Mesendoderm (in vitro differentiated cells): ENCODE data around the gene ATF6. TPM values are rescaled to one million over a fixed set of nuclear protein-coding genes. Genes with fewer than 3 reads are reported as not detected.
A peak's percentile ranks its signal among the peaks of the same experiment; 100 is the strongest.

ENCODE experiments used
- DNase-seq: peaks from one replicate; pipeline ENCODE4 v3.0.0; 2013
- H2AK5ac ChIP-seq: 2 replicates; pipeline ENCODE4 v1.6.1; 2013; ENCODE audit warnings: low read length, inconsistent platforms
- H2BK120ac ChIP-seq: 2 replicates; pipeline ENCODE4 v1.6.1; 2013; ENCODE audit warnings: low read depth, mild to moderate bottlenecking, low read length, moderate library complexity, mixed read lengths
- H2BK15ac ChIP-seq: replicated peaks from 2 replicates; pipeline ENCODE4 v1.6.1; 2013; ENCODE audit warnings: low read depth, mild to moderate bottlenecking, moderate library complexity
- H2BK5ac ChIP-seq: 2 replicates; pipeline ENCODE4 v1.6.1; 2013; ENCODE audit warnings: low read length, inconsistent platforms
- H3K18ac ChIP-seq: 2 replicates; pipeline ENCODE4 v1.6.1; 2013; ENCODE audit warnings: mild to moderate bottlenecking, low read length, mixed read lengths
- H3K23ac ChIP-seq: one replicate; pipeline ENCODE4 v1.6.1; 2013; ENCODE audit warnings: low read length
- H3K27ac ChIP-seq: 2 replicates; pipeline ENCODE4 v1.5.1; 2013; ENCODE audit warnings: low read depth, mild to moderate bottlenecking, inconsistent platforms, low read length, moderate library complexity
- H3K27me3 ChIP-seq: 2 replicates; pipeline ENCODE4 v1.6.1; 2013; ENCODE audit warnings: low read length, control low read depth, mild to moderate bottlenecking, inconsistent platforms; ENCODE audit not compliant: insufficient read depth, poor library complexity
- H3K36me3 ChIP-seq: 2 replicates; pipeline ENCODE4 v1.6.1; 2013; ENCODE audit warnings: low read length, inconsistent platforms; ENCODE audit not compliant: control insufficient read depth, insufficient read depth
- H3K4ac ChIP-seq: one replicate; pipeline ENCODE4 v1.6.1; 2013; ENCODE audit warnings: low read depth, mild to moderate bottlenecking, low read length, moderate library complexity
- H3K4me1 ChIP-seq: 2 replicates; pipeline ENCODE4 v1.6.1; 2013; ENCODE audit warnings: low read depth, low read length, inconsistent platforms; ENCODE audit not compliant: control insufficient read depth
- H3K4me2 ChIP-seq: 2 replicates; pipeline ENCODE4 v1.6.1; 2013; ENCODE audit warnings: low read length
- H3K4me3 ChIP-seq: 2 replicates; pipeline ENCODE4 v1.5.1; 2013; ENCODE audit warnings: mild to moderate bottlenecking, low read length
- H3K56ac ChIP-seq: one replicate; pipeline ENCODE4 v1.6.1; 2013; ENCODE audit warnings: low read length
- H3K79me1 ChIP-seq: 2 replicates; pipeline ENCODE4 v1.6.1; 2013; ENCODE audit warnings: low read length, inconsistent platforms
- H3K79me2 ChIP-seq: 2 replicates; pipeline ENCODE4 v1.6.1; 2013; ENCODE audit warnings: mild to moderate bottlenecking, low read length; ENCODE audit not compliant: control insufficient read depth, insufficient read depth
- H3K9ac ChIP-seq: 2 replicates; pipeline ENCODE4 v1.6.1; 2013; ENCODE audit warnings: low read length, inconsistent platforms
- H4K5ac ChIP-seq: one replicate; pipeline ENCODE4 v1.6.1; 2013; ENCODE audit warnings: low read length
- H4K8ac ChIP-seq: one replicate; pipeline ENCODE4 v1.6.1; 2013; ENCODE audit warnings: low read depth, mild to moderate bottlenecking, control low read depth, low read length, moderate library complexity
- WGBS: extraction: QIAGEN DNeasy Blood & Tissue Kit; methylation state at CpG from one replicate; pipeline ENCODE4 v1.1.7; 2013; ENCODE audit warnings: low lambda C conversion rate, missing lambda C conversion rate; ENCODE audit not compliant: insufficient coverage; ENCODE audit errors: extremely low coverage; 5-methylcytosine and 5-hydroxymethylcytosine counted together
- polyA plus RNA-seq, 2 experiments: library from polyadenylated mRNA; stranded (reverse); fragments of 200-250 nt; gene quantifications; one replicate each; pipeline ENCODE4 v1.2.3, GENCODE V29; 2013

ATF6 gene
- 7.8 TPM for polyA plus RNA-seq (2013, experiment 1 of 2)
- 7.8 TPM for polyA plus RNA-seq (2013, experiment 2 of 2)

- no CpG with 5 or more reads among the region's 35 CpGs for WGBS
- H4K5ac ChIP-seq: no peak within 1 kb of the TSS
Measured at GRCh38 chr1:161766102-161766981, at the start of gene ATF6. ATF6 (plus strand) TSS chr1:161766320; CDS start chr1:161766361, 41 bp downstream.

GRCh38 chr1:161718559-161719324 is 47.4 kb upstream of the ATF6 start:
- Histone ChIP-seq H4K5ac (no peak overlapping the region), H3K27me3 (no peaks in the 10 kb centered on the region), H2BK5ac (no peak overlapping the region), H3K23ac (no peak overlapping the region), H3K56ac (no peak overlapping the region), H3K4me3 (no peak overlapping the region), H3K27ac (no peak overlapping the region), H3K9ac (no peak overlapping the region), H3K18ac (no peak overlapping the region), H3K79me2 (no peaks in the 10 kb centered on the region), H3K4ac (no peak overlapping the region), H2BK120ac (no peak overlapping the region), H2BK15ac (no peak overlapping the region), H3K79me1 (no peaks in the 10 kb centered on the region), H2AK5ac (no peak overlapping the region), H3K4me1 (no peaks in the 10 kb centered on the region), H3K36me3 (no peaks in the 10 kb centered on the region), H3K4me2 (no peak overlapping the region), H4K8ac (no peak overlapping the region)
- WGBS: no CpG with 5 or more reads among the region's 8 CpGs
- DNase-seq: no peak

More at GRCh38 chr1:161766102-161766981, at the start of gene ATF6:
- Histone ChIP-seq H2BK120ac (no peak within 1 kb of the TSS), H3K9ac (peak within 1 kb of the TSS; percentile 85), H3K79me2 (no peaks in the 10 kb centered on the region), H4K8ac (no peak within 1 kb of the TSS), H3K27me3 (no peaks in the 10 kb centered on the region), H3K36me3 (no peaks in the 10 kb centered on the region), H3K4me3 (peak within 1 kb of the TSS; percentile 88), H2AK5ac (no peak within 1 kb of the TSS), H3K56ac (peak within 1 kb of the TSS; percentile 81), H3K18ac (no peak within 1 kb of the TSS), H3K4me1 (no peaks in the 10 kb centered on the region), H2BK5ac (no peak within 1 kb of the TSS), H3K4ac (peak within 1 kb of the TSS; percentile 56), H3K27ac (no peak within 1 kb of the TSS), H3K23ac (no peak within 1 kb of the TSS), H3K79me1 (no peaks in the 10 kb centered on the region), H3K4me2 (peak within 1 kb of the TSS; percentile 77), H2BK15ac (no peak within 1 kb of the TSS)
- DNase-seq: peak; percentile 88

- H3K18ac ChIP-seq: no peak overlapping the region
- H3K79me1 ChIP-seq: no peaks in the 10 kb centered on the region
- no peak overlapping the region for H2AK5ac ChIP-seq
- H3K4me2 ChIP-seq: no peak overlapping the region
- no peaks in the 10 kb centered on the region for H3K79me2 ChIP-seq
- H3K4me1 ChIP-seq: no peaks in the 10 kb centered on the region
- no peak overlapping the region for H3K27ac ChIP-seq
- no peak overlapping the region for H2BK120ac ChIP-seq
- H3K23ac ChIP-seq: no peak overlapping the region
- H2BK15ac ChIP-seq: no peak overlapping the region
- no peak overlapping the region for H4K5ac ChIP-seq
- H3K4ac ChIP-seq: no peak overlapping the region
- no peak overlapping the region for H3K4me3 ChIP-seq
- H2BK5ac ChIP-seq: no peak overlapping the region
- no peaks in the 10 kb centered on the region for H3K36me3 ChIP-seq
- no peak overlapping the region for H4K8ac ChIP-seq
- no peak overlapping the region for H3K9ac ChIP-seq
- DNase-seq: no peak
- H3K56ac ChIP-seq: no peak overlapping the region
- H3K27me3 ChIP-seq: no peaks in the 10 kb centered on the region
- no CpG with 5 or more reads among the region's 1 CpG for WGBS
Measured at GRCh38 chr1:161719325-161719611, 46.9 kb upstream of the ATF6 start.

GRCh38 chr1:161720422-161720821 is 45.7 kb upstream of the ATF6 start:
- H2BK5ac ChIP-seq: no peak overlapping the region
- H2BK15ac ChIP-seq: no peak overlapping the region
- H3K9ac ChIP-seq: no peak overlapping the region
- no peak overlapping the region for H3K56ac ChIP-seq
- H4K8ac ChIP-seq: no peak overlapping the region
- no peaks in the 10 kb centered on the region for H3K79me1 ChIP-seq
- H3K23ac ChIP-seq: no peak overlapping the region
- peaks cover 2% of the 10 kb centered on the region for H3K27me3 ChIP-seq
- H3K27ac ChIP-seq: no peak overlapping the region
- H4K5ac ChIP-seq: no peak overlapping the region
- DNase-seq: no peak
- no peak overlapping the region for H3K4ac ChIP-seq
- no peaks in the 10 kb centered on the region for H3K4me1 ChIP-seq
- no peak overlapping the region for H3K4me2 ChIP-seq
- no peak overlapping the region for H2BK120ac ChIP-seq
- no peak overlapping the region for H3K4me3 ChIP-seq
- H3K79me2 ChIP-seq: no peaks in the 10 kb centered on the region
- H3K36me3 ChIP-seq: no peaks in the 10 kb centered on the region
- H2AK5ac ChIP-seq: no peak overlapping the region
- no peak overlapping the region for H3K18ac ChIP-seq
- WGBS: no CpG with 5 or more reads among the region's 1 CpG

- H3K56ac ChIP-seq: no peak within 1 kb of the TSS
- no peak within 1 kb of the TSS for H4K5ac ChIP-seq
- H2BK5ac ChIP-seq: no peak within 1 kb of the TSS
- no peak for DNase-seq
- H3K4me1 ChIP-seq: no peaks in the 10 kb centered on the region
- no peak within 1 kb of the TSS for H3K9ac ChIP-seq
- no peaks in the 10 kb centered on the region for H3K79me2 ChIP-seq
- H3K27ac ChIP-seq: no peak within 1 kb of the TSS
- H3K27me3 ChIP-seq: peaks cover 2% of the 10 kb centered on the region
- H2AK5ac ChIP-seq: no peak within 1 kb of the TSS
- no peak within 1 kb of the TSS for H2BK120ac ChIP-seq
- H3K23ac ChIP-seq: no peak within 1 kb of the TSS
- H3K79me1 ChIP-seq: no peaks in the 10 kb centered on the region
- no peak within 1 kb of the TSS for H3K4ac ChIP-seq
- H3K4me2 ChIP-seq: no peak within 1 kb of the TSS
- no peak within 1 kb of the TSS for H3K4me3 ChIP-seq
- no peak within 1 kb of the TSS for H4K8ac ChIP-seq
- H3K36me3 ChIP-seq: no peaks in the 10 kb centered on the region
- H3K18ac ChIP-seq: no peak within 1 kb of the TSS
- no peak within 1 kb of the TSS for H2BK15ac ChIP-seq
- WGBS: no CpG with 5 or more reads among the region's 4 CpGs
Measured at GRCh38 chr1:161720956-161721737, 45.0 kb upstream of the ATF6 start, which contains the start of gene FCRLB. FCRLB (plus strand) TSS chr1:161721544; CDS start chr1:161722673, 1,129 bp downstream.
